Astrocyte of the hippocampus (primary cell): ENCODE measurements around the gene FKBP8.

Experiments
- DNase-seq: peaks from one replicate; pipeline ENCODE4 v3.0.0; 2011; ENCODE audit warnings: low read depth, low spot score

FKBP8 gene

GRCh38 chr19:18522124-18522861 is 21.1 kb downstream of the FKBP8 start:
- peak; percentile 100 for DNase-seq

GRCh38 chr19:18521692-18522123 is 21.7 kb downstream of the FKBP8 start, which contains the start of gene ELL:
Gene ELL (minus strand): TSS chr19:18522070. CDS start chr19:18522055, 15 bp downstream.
- DNase-seq, result no peak

GRCh38 chr19:18520848-18521691 is 22.3 kb downstream of the FKBP8 start:
- DNase-seq, result peak; percentile 41

- peak; percentile 83 for DNase-seq
These were observed 23.2 kb downstream of the FKBP8 start for GRCh38 chr19:18519962-18520847.

- DNase-seq, result no peak
These were observed 24.7 kb downstream of the FKBP8 start for GRCh38 chr19:18518639-18519038.

- no peak for DNase-seq
These were observed 25.8 kb downstream of the FKBP8 start for GRCh38 chr19:18517606-18518005.

GRCh38 chr19:18515959-18516358 is 27.4 kb downstream of the FKBP8 start:
- no peak for DNase-seq

- peak; percentile 29 for DNase-seq
These were observed 28.3 kb downstream of the FKBP8 start for GRCh38 chr19:18514800-18515682.

GRCh38 chr19:18513868-18514267 is 29.5 kb downstream of the FKBP8 start:
- DNase-seq, result no peak

GRCh38 chr19:18510216-18510615 is 33.2 kb downstream of the FKBP8 start:
- no peak for DNase-seq

GRCh38 chr19:18508585-18508984 is 34.8 kb downstream of the FKBP8 start:
- DNase-seq, result no peak

GRCh38 chr19:18507727-18508440 is 35.5 kb downstream of the FKBP8 start:
- DNase-seq, result no peak

- DNase-seq, result peak; percentile 58
These were observed 36.2 kb downstream of the FKBP8 start for GRCh38 chr19:18507021-18507726.

GRCh38 chr19:18506101-18506930 is 37.1 kb downstream of the FKBP8 start:
- no peak for DNase-seq

GRCh38 chr19:18504886-18505610 is 38.3 kb downstream of the FKBP8 start:
- DNase-seq, result no peak

GRCh38 chr19:18503971-18504885 is 39.1 kb downstream of the FKBP8 start:
- no peak for DNase-seq
